Skeletal muscle satellite cell (primary cell): ENCODE results near the gene PNMA6F.
"Not testable (repeated sequence)": the region's sequence is repeated elsewhere in the genome, so short reads cannot be mapped to it uniquely, and the experiment has no call there.

Source experiments
- H3K27me3 ChIP-seq: 2 replicates; pipeline ENCODE4 v1.7.0; 2013; ENCODE audit warnings: low read length; ENCODE audit not compliant: control insufficient read depth, insufficient read depth
- H3K36me3 ChIP-seq: 2 replicates; pipeline ENCODE4 v1.7.0; 2013; ENCODE audit warnings: mild to moderate bottlenecking, control low read depth, low read length; ENCODE audit not compliant: insufficient read depth
- H3K4me1 ChIP-seq: 2 replicates; pipeline ENCODE4 v1.7.0; 2013; ENCODE audit warnings: low read length; ENCODE audit not compliant: control insufficient read depth, insufficient read depth
- H3K4me2 ChIP-seq: 2 replicates; pipeline ENCODE4 v1.7.0; 2013; ENCODE audit warnings: mild to moderate bottlenecking, low read length
- H3K4me3 ChIP-seq: 2 replicates; pipeline ENCODE4 v1.7.0; 2013; ENCODE audit warnings: low read length
- H3K9ac ChIP-seq: 2 replicates; pipeline ENCODE4 v1.7.0; 2013; ENCODE audit warnings: mild to moderate bottlenecking, low read depth, low read length, moderate library complexity
- H3K9me3 ChIP-seq: replicated peaks from 2 replicates; pipeline ENCODE4 v1.7.0; 2013; ENCODE audit warnings: mild to moderate bottlenecking, control low read depth, low read length

Gene PNMA6F

GRCh38 chrX:153333821-153334653, 12.5 kb upstream of the PNMA6F start, which contains the start of gene ZNF275:
TSS of gene ZNF275 (plus strand) at chrX:153334153. CDS start at chrX:153336680, 2,527 bp downstream.
- peaks cover 12% of the 10 kb centered on the region for H3K4me1 ChIP-seq
- peak within 1 kb of the TSS; percentile 81 for H3K4me3 ChIP-seq
- peak within 1 kb of the TSS; percentile 96 for H3K9ac ChIP-seq
- no peaks in the 10 kb centered on the region for H3K9me3 ChIP-seq
- H3K4me2 ChIP-seq = peak within 1 kb of the TSS; percentile 89
- H3K36me3 ChIP-seq = peaks cover 3% of the 10 kb centered on the region
- H3K27me3 ChIP-seq = peaks cover 13% of the 10 kb centered on the region

- peaks cover 12% of the 10 kb centered on the region for H3K4me1 ChIP-seq
- H3K36me3 ChIP-seq = peaks cover 3% of the 10 kb centered on the region
- H3K4me2 ChIP-seq = peak overlapping the region; percentile 89
- peaks cover 15% of the 10 kb centered on the region for H3K27me3 ChIP-seq
- peak overlapping the region; percentile 61 for H3K9ac ChIP-seq
- H3K4me3 ChIP-seq = peak overlapping the region; percentile 68
- no peaks in the 10 kb centered on the region for H3K9me3 ChIP-seq
These were observed 11.7 kb upstream of the PNMA6F start for GRCh38 chrX:153333266-153333665.

- Histone ChIP-seq H3K4me1 (no peaks in the 10 kb centered on the region), H3K9me3 (no peaks in the 10 kb centered on the region), H3K36me3 (no peaks in the 10 kb centered on the region), H3K4me2 (no peak overlapping the region), H3K27me3 (peaks cover 23% of the 10 kb centered on the region), H3K4me3 (no peak overlapping the region), H3K9ac (no peak overlapping the region)
These were observed 6.0 kb upstream of the PNMA6F start for GRCh38 chrX:153327561-153327960.

- Histone ChIP-seq H3K4me1 (no peaks in the 10 kb centered on the region), H3K27me3 (peaks cover 7% of the 10 kb centered on the region), H3K4me3 (no peak overlapping the region), H3K9ac (no peak overlapping the region), H3K36me3 (no peaks in the 10 kb centered on the region), H3K9me3 (no peaks in the 10 kb centered on the region), H3K4me2 (no peak overlapping the region)
These were observed 897 bp downstream of the PNMA6F start for GRCh38 chrX:153320555-153321184.

GRCh38 chrX:153320047-153320443, 1.5 kb downstream of the PNMA6F start:
- H3K4me1 ChIP-seq, H3K4me2 ChIP-seq, H3K27me3 ChIP-seq, H3K4me3 ChIP-seq, H3K9me3 ChIP-seq, H3K9ac ChIP-seq, H3K36me3 ChIP-seq: not testable (repeated sequence)

- Histone ChIP-seq H3K9me3 (no peaks in the 10 kb centered on the region), H3K27me3 (peaks cover 7% of the 10 kb centered on the region), H3K4me3 (no peak overlapping the region), H3K4me1 (no peaks in the 10 kb centered on the region), H3K4me2 (no peak overlapping the region), H3K36me3 (no peaks in the 10 kb centered on the region), H3K9ac (no peak overlapping the region)
These were observed 2.1 kb downstream of the PNMA6F start for GRCh38 chrX:153319295-153320046.

- Histone ChIP-seq H3K4me2 (no peak overlapping the region), H3K4me1 (no peaks in the 10 kb centered on the region), H3K9ac (no peak overlapping the region), H3K36me3 (no peaks in the 10 kb centered on the region), H3K4me3 (no peak overlapping the region), H3K9me3 (no peaks in the 10 kb centered on the region), H3K27me3 (peaks cover 7% of the 10 kb centered on the region)
These were observed 2.8 kb downstream of the PNMA6F start for GRCh38 chrX:153318811-153319210.

GRCh38 chrX:153317996-153318722, 3.4 kb downstream of the PNMA6F start:
- Histone ChIP-seq H3K4me1 (no peaks in the 10 kb centered on the region), H3K9ac (no peak overlapping the region), H3K9me3 (no peaks in the 10 kb centered on the region), H3K4me3 (no peak overlapping the region), H3K36me3 (no peaks in the 10 kb centered on the region), H3K27me3 (peaks cover 7% of the 10 kb centered on the region), H3K4me2 (no peak overlapping the region)

GRCh38 chrX:153317306-153317705, 4.3 kb downstream of the PNMA6F start:
- H3K9ac ChIP-seq = no peak overlapping the region
- no peaks in the 10 kb centered on the region for H3K36me3 ChIP-seq
- no peak overlapping the region for H3K4me3 ChIP-seq
- H3K4me1 ChIP-seq = no peaks in the 10 kb centered on the region
- no peaks in the 10 kb centered on the region for H3K9me3 ChIP-seq
- H3K4me2 ChIP-seq = no peak overlapping the region
- H3K27me3 ChIP-seq = peaks cover 7% of the 10 kb centered on the region

GRCh38 chrX:153312842-153313241, 8.7 kb downstream of the PNMA6F start:
- Histone ChIP-seq H3K27me3 (peaks cover 11% of the 10 kb centered on the region), H3K4me2 (no peak overlapping the region), H3K4me1 (no peaks in the 10 kb centered on the region)

GRCh38 chrX:153312041-153312440, 9.5 kb downstream of the PNMA6F start:
- no peaks in the 10 kb centered on the region for H3K36me3 ChIP-seq
- H3K9me3 ChIP-seq = no peaks in the 10 kb centered on the region
- peaks cover 11% of the 10 kb centered on the region for H3K27me3 ChIP-seq
- H3K9ac ChIP-seq = no peak overlapping the region
- no peak overlapping the region for H3K4me3 ChIP-seq
- H3K4me2 ChIP-seq = no peak overlapping the region
- no peaks in the 10 kb centered on the region for H3K4me1 ChIP-seq

More at GRCh38 chrX:153312842-153313241, 8.7 kb downstream of the PNMA6F start:
- Histone ChIP-seq H3K9ac (no peak overlapping the region), H3K9me3 (no peaks in the 10 kb centered on the region), H3K36me3 (no peaks in the 10 kb centered on the region), H3K4me3 (no peak overlapping the region)
